ENCODE results near the gene THSD7A. TPM values are rescaled to one million over a fixed set of nuclear protein-coding genes. Genes with fewer than 3 reads are reported as not detected.

Gene THSD7A
- polyA plus RNA-seq, 1 donor (not counting 4 experiments of a cell fraction or from before 2014, with no cell fraction given), result not detected

DNA sequence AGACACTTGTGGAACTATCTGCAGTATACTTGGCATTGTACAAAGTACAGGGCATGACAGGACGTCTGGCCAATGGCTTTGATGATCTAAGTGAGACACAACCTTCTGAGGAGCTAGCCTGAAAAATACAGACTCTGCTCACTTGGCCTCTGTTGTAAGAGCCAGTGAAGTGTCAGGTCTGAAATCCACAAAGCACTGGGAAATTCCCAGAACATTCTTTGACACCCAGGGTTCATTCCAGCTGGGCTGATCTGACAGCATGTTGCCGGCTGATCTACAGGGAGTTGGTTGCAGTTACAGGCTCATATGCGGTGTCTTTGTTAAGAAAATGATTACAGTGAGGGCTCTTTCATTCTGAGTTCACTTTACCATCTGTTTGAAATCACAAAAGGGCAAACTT lies 503.7 kb downstream of the THSD7A start:
- Histone ChIP-seq H3K36me3 (ENCODE audit: control insufficient read depth in 2 of 2, extremely low read depth in 1 of 2, insufficient read depth in 2 of 2, low read length in 2 of 2) (no peaks in the 10 kb centered on the region), H3K4me2 (ENCODE audit: control insufficient read depth, extremely low read depth, insufficient read depth, low read depth, low read length) (no peak overlapping the region), H3K27ac (ENCODE audit: control insufficient read depth, insufficient read depth, low read length) (no peak overlapping the region), H3K9me1 (ENCODE audit: control insufficient read depth, extremely low read depth, insufficient read depth, low read length) (no peaks in the 10 kb centered on the region), H3K9ac (ENCODE audit: control insufficient read depth, extremely low read depth, insufficient read depth, low read length) (no peak overlapping the region), H2AFZ (ENCODE audit: control insufficient read depth, low read length) (no peak overlapping the region), H4K20me1 (ENCODE audit: control insufficient read depth, extremely low read depth, insufficient read depth, low read length) (no peaks in the 10 kb centered on the region), H3K9me3 (ENCODE audit: control insufficient read depth, low read depth, low read length) (no peaks in the 10 kb centered on the region), H3K79me2 (ENCODE audit: control insufficient read depth, insufficient read depth, low read length) (no peaks in the 10 kb centered on the region), H3K27me3 (ENCODE audit: control insufficient read depth, extremely low read depth, insufficient read depth, low read length) (no peaks in the 10 kb centered on the region), H3K4me3 (ENCODE audit: control insufficient read depth in 2 of 3, extremely low read depth in 1 of 3, insufficient read depth in 2 of 3, low read depth in 1 of 3, low read length in 3 of 3) (no peak overlapping the region), H3K4me1 (ENCODE audit: control insufficient read depth, extremely low read depth, insufficient read depth, low read length) (no peaks in the 10 kb centered on the region)
- dilution Hi-C loops (cut with MboI; ENCODE audit: extremely low pct_ligation_motif_present, low sequenced_read_pairs), result no loop called here
- DNase-seq (ENCODE audit: low read depth, low spot score) (no peak), FAIRE-seq (no peak)
- TF ChIP-seq CTCF (optimal IDR thresholded peaks at IDR 0.05 in 1 of 3, IDR thresholded peaks at IDR 0.05 in 1 of 3, conservative IDR thresholded peaks at IDR 0.05 in 1 of 3; ENCODE audit: extremely low read depth in 1 of 3, insufficient read depth in 2 of 3, low read length in 3 of 3), result no peak
- no peak for TF ChIP-seq EZH2 (IDR thresholded peaks at IDR 0.05; ENCODE audit: low read length)

- no peak overlapping the region for H3K4me2 ChIP-seq (ENCODE audit: control insufficient read depth, extremely low read depth, insufficient read depth, low read depth, low read length)
- no peak for DNase-seq (ENCODE audit: low read depth, low spot score)
- no peaks in the 10 kb centered on the region for H3K79me2 ChIP-seq (ENCODE audit: control insufficient read depth, insufficient read depth, low read length)
- H3K27me3 ChIP-seq (ENCODE audit: control insufficient read depth, extremely low read depth, insufficient read depth, low read length), result no peaks in the 10 kb centered on the region
- no peak for FAIRE-seq
- H3K9ac ChIP-seq (ENCODE audit: control insufficient read depth, extremely low read depth, insufficient read depth, low read length), result no peak overlapping the region
- H3K36me3 ChIP-seq (ENCODE audit: control insufficient read depth in 2 of 2, extremely low read depth in 1 of 2, insufficient read depth in 2 of 2, low read length in 2 of 2), result no peaks in the 10 kb centered on the region
- no peak overlapping the region for H2AFZ ChIP-seq (ENCODE audit: control insufficient read depth, low read length)
- H3K4me1 ChIP-seq (ENCODE audit: control insufficient read depth, extremely low read depth, insufficient read depth, low read length), result no peaks in the 10 kb centered on the region
- H3K9me1 ChIP-seq (ENCODE audit: control insufficient read depth, extremely low read depth, insufficient read depth, low read length), result no peaks in the 10 kb centered on the region
- H3K4me3 ChIP-seq (ENCODE audit: control insufficient read depth in 2 of 3, extremely low read depth in 1 of 3, insufficient read depth in 2 of 3, low read depth in 1 of 3, low read length in 3 of 3), result no peak overlapping the region
- H3K27ac ChIP-seq (ENCODE audit: control insufficient read depth, insufficient read depth, low read length), result no peak overlapping the region
- dilution Hi-C loops (cut with MboI; ENCODE audit: extremely low pct_ligation_motif_present, low sequenced_read_pairs), result no loop called here
- no peak for TF ChIP-seq EZH2 (IDR thresholded peaks at IDR 0.05; ENCODE audit: low read length)
- no peak for TF ChIP-seq CTCF (optimal IDR thresholded peaks at IDR 0.05 in 1 of 3, IDR thresholded peaks at IDR 0.05 in 1 of 3, conservative IDR thresholded peaks at IDR 0.05 in 1 of 3; ENCODE audit: extremely low read depth in 1 of 3, insufficient read depth in 2 of 3, low read length in 3 of 3)
- H3K9me3 ChIP-seq (ENCODE audit: control insufficient read depth, low read depth, low read length), result no peaks in the 10 kb centered on the region
- no peaks in the 10 kb centered on the region for H4K20me1 ChIP-seq (ENCODE audit: control insufficient read depth, extremely low read depth, insufficient read depth, low read length)
Measured at GRCh38 chr7:11327633-11328032, 504.4 kb downstream of the THSD7A start.

Measured in keratinocyte (primary cell).